Panc1 (cell line): ENCODE data around the gene SOWAHC. TPM values are rescaled to one million over a fixed set of nuclear protein-coding genes. Genes with fewer than 3 reads are reported as not detected.
A peak's percentile ranks its signal among the peaks of the same experiment; 100 is the strongest.

Experiments used
- ATAC-seq: fragments of 200-7000 bp; cut with Tn5 transposase; 2 replicates; pipeline ENCODE4 v1.9.1; 2020; ENCODE audit warnings: mild to moderate bottlenecking, moderate library complexity
- BruUV-seq: library from RNA; stranded (reverse); fragments of 400-500 nt; replicated peaks from 2 replicates; lab custom pipeline; 2021; lab: Mats Ljungman, UMichigan
- CTCF ChIA-PET: fragments of 300-600 bp; sonication (Branson Sonifier 250); formaldehyde crosslinking; loops from one replicate; lab custom pipeline; 2022; ENCODE audit warnings: antibody characterized with exemption; lab: Charles Lee
- POLR2A ChIA-PET: fragments of 300-600 bp; sonication (Branson Sonifier 250); formaldehyde crosslinking; loops from one replicate; lab custom pipeline; 2022; ENCODE audit warnings: antibody characterized with exemption; lab: Charles Lee
- DNase-seq: peaks from one replicate; pipeline ENCODE4 v3.0.0-alpha.2; 2010; ENCODE audit warnings: low read depth, low spot score
- H3K27ac ChIP-seq: 2 replicates; pipeline ENCODE4 v1.5.1; 2011; ENCODE audit warnings: mild to moderate bottlenecking, low read length, inconsistent platforms
- H3K27me3 ChIP-seq: fragments of 200-500 bp; sonication (Bioruptor generic); 2 replicates; pipeline ENCODE4 v1.6.0; 2014; ENCODE audit warnings: low read length, inconsistent platforms; ENCODE audit not compliant: control insufficient read depth, insufficient read depth
- H3K36me3 ChIP-seq: fragments of 200-500 bp; sonication (Bioruptor generic); 2 replicates; pipeline ENCODE4 v1.5.1; 2014; ENCODE audit warnings: inconsistent platforms, mild to moderate bottlenecking, low read length, moderate library complexity; ENCODE audit not compliant: control insufficient read depth, insufficient read depth
- H3K4me1 ChIP-seq: 2 replicates; pipeline ENCODE4 v1.5.1; 2011; ENCODE audit warnings: inconsistent platforms, mild to moderate bottlenecking, low read length, moderate library complexity; ENCODE audit not compliant: control insufficient read depth, insufficient read depth
- H3K4me3 ChIP-seq, 2 experiments: 2 replicates each; pipeline ENCODE4 v1.5.1; 2011 to 2012; ENCODE audit warnings: low read depth in 2 of 2, low read length in 2 of 2, mild to moderate bottlenecking in 2 of 2, inconsistent platforms in 1 of 2, moderate library complexity in 1 of 2
- H3K9me3 ChIP-seq: fragments of 200-500 bp; sonication (Bioruptor generic); 2 replicates; pipeline ENCODE4 v1.5.1; 2014; ENCODE audit warnings: low read depth, mild to moderate bottlenecking, inconsistent platforms, low read length, moderate library complexity; ENCODE audit not compliant: control insufficient read depth, insufficient read depth
- CTCF ChIP-seq: fragments of 450-650 bp; IDR thresholded peaks from 2 replicates; pipeline ENCODE4 v1.5.1; 2017; ENCODE audit warnings: mild to moderate bottlenecking
- POLR2AphosphoS5 ChIP-seq: IDR thresholded peaks from 2 replicates; pipeline ENCODE4 v1.6.1; 2012; ENCODE audit warnings: mild to moderate bottlenecking, low read depth, low read length, moderate library complexity
- SIN3A ChIP-seq: IDR thresholded peaks from 2 replicates; pipeline ENCODE4 v1.6.1; 2012; ENCODE audit warnings: low read depth, mild to moderate bottlenecking, low read length, moderate library complexity, borderline replicate concordance; ENCODE audit not compliant: insufficient read depth
- TCF7L2 ChIP-seq: IDR thresholded peaks from 2 replicates; pipeline ENCODE4 v1.6.1; 2011; ENCODE audit warnings: mild to moderate bottlenecking, low read depth, low read length, inconsistent platforms
- in situ Hi-C: cut with HindIII; loops from 2 replicates; pipeline ENCODE4 v1.10.0; 2016; ENCODE audit warnings: low sequenced_read_pairs, low pct_unique_long_range_greater_than_20kb
- intact Hi-C: fragments of 100-400 bp; cut with micrococcal nuclease; formaldehyde crosslinking; loops from one replicate; pipeline ENCODE4 v1.10.0; 2022; ENCODE audit not compliant: unreplicated experiment
- total RNA-seq: library from RNA; stranded (reverse); gene quantifications from one replicate; pipeline ENCODE4 v1.2.1, GENCODE V29; 2021; ENCODE audit not compliant: unreplicated experiment

Gene SOWAHC
- total RNA-seq, 1 experiment from 2014 or later = 23.4 TPM

DNA sequence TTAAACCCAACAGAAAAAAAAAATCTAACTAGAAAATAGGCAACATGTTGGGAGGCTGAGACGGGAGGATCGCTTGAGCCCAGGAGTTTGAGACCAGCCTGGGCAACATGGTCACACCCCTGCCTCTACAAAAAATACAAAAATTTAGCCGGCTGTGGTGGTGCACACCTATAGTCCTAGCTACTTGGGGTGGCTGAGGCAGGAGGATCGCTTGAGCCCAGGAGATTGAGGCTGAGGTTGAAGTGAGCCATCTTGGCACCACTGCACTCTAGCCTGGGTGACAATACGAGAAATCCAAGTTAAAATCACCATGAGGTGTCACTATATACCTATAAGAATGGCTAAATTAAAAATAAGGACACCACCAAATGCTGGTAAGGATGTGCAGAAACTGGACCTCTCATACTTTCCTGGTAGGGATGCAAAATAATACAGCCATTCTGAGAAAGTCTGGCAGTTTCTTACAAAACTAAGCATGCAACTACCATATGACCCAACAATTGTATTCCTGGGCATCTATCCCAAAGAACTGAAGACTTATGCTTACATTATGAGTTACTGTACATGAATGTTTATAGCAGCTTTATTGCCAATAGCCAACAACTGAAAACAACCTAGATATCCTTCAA is 2.6 kb upstream of the SOWAHC start:
- DNase-seq (no peak), ATAC-seq (no peak)
- Histone ChIP-seq H3K4me3 (peak overlapping the region; percentile 81 to 88), H3K9me3 (no peaks in the 10 kb centered on the region), H3K27ac (peak overlapping the region; percentile 98), H3K27me3 (no peaks in the 10 kb centered on the region), H3K4me1 (peaks cover 40% of the 10 kb centered on the region), H3K36me3 (peaks cover 3% of the 10 kb centered on the region)
- in situ Hi-C loops (no loop called here), intact Hi-C loops (loop anchor here (5.0 to 10.0 kb wide), 2 partner anchors 103 to 126 kb away; no protein-coding TSS in a partner anchor)
- CTCF ChIA-PET = no interaction called here
- POLR2A ChIA-PET = no interaction called here
- BruUV-seq = no TSS peak
- peak; percentile 22; the same call in 1 of the 2 replicates for TF ChIP-seq POLR2AphosphoS5
- TF ChIP-seq TCF7L2 = no peak

DNA sequence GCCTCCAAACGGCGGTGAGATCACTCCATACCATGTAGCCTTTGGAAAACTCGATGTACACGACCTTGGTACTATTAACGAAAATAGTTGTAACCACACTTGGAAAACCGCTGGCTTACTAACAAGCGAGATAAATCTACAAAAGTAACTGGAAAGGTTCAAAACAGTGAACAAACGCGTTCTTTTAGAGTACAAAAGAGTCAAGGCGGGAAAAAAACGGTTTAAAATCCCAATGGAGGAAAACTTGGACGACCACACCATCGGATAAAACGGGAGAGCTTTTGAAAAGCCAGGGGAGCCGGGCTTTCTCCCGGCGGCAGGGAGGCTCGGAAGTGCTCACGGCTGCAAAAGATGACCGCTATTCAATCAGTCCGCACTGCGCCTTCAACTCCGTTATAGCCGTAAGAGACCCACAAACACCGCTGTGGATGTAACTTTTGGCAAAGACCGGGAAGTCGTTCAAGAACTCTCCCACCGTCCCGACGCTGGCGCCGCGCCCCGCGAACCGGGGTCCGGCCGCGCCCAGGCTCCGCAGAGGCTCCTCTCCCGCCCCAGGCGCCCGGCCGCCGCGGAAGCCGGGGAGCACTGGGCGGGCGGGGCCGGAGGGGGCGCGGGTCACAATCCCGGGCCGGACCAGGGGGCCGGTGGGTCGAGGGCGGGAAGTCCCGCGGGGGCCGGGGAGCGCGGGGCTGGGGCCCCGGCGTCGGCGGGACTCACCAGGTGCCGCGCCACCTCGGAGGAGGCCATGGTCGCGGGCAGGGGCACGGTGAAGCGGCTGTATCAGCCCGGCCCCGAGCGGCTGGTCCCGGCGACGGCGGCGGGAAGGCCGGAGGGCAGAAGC is 863 bp upstream of the SOWAHC start:
- H3K9me3 ChIP-seq = no peaks in the 10 kb centered on the region
- intact Hi-C loops = loop anchor here (5.0 to 10.0 kb wide), 2 partner anchors 102 to 124 kb away; no protein-coding TSS in a partner anchor
- H3K36me3 ChIP-seq = peaks cover 3% of the 10 kb centered on the region
- H3K27me3 ChIP-seq = no peaks in the 10 kb centered on the region
- ChIA-PET CTCF (interaction anchor here (0.6 kb wide), 1 partner anchor 12 kb away, joined by 5 read pairs; no protein-coding TSS in a partner anchor), POLR2A (interaction anchor here (0.7 kb wide), 3 partner anchors 10 to 1673 kb away, joined by 3 to 4 read pairs (median 3); no protein-coding TSS in a partner anchor)
- H3K4me3 ChIP-seq = peak overlapping the region; percentile 81 to 88
- TF ChIP-seq CTCF = no peak
- TF ChIP-seq SIN3A = 0 out of 2 replicates have a peak, but pooled peaks have one; percentile 59
- peaks cover 34% of the 10 kb centered on the region for H3K4me1 ChIP-seq
- BruUV-seq = no TSS peak
- ATAC-seq = peak; percentile 45
- DNase-seq = no peak
- in situ Hi-C loops = no loop called here
- peak overlapping the region; percentile 98 for H3K27ac ChIP-seq

DNA sequence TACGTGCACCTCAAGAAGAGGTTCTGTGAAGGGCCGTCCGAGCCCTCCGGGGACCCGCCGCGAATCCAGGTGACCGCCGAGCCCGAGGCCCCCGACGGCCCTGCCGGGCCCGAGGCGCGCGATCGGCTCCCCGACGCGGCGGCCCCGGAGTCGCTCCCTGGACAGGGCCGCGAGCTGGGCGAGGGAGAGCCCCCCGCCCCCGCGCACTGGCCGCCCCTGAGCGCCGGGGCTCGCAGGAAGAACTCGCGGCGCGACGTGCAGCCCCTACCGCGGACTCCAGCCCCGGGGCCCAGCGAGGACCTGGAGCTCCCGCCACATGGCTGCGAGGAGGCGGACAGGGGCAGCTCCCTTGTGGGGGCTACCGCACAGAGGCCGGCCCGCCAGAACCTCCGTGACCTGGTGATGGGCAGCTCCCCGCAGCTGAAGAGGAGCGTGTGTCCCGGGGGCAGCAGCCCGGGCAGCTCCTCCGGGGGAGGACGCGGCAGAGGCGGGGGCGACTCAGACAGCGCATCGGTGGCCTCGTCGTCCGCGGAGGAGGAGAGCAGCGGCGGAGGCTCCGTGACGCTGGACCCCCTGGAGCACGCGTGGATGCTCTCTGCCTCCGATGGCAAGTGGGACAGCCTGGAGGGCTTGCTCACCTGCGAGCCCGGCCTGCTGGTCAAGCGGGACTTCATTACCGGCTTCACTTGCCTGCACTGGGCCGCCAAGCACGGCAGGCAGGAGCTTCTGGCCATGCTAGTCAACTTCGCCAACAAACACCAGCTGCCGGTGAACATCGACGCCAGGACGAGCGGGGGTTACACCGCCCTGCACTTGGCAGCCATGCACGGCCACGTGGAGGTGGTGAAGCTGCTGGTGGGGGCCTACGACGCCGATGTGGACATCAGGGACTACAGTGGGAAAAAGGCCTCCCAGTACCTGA is 812 bp downstream of the SOWAHC start:
- peak; percentile 4 for ATAC-seq

More for the DNA sequence above, 812 bp downstream of the SOWAHC start:
- Histone ChIP-seq H3K4me3 (peak overlapping the region; percentile 69 to 88), H3K36me3 (peaks cover 3% of the 10 kb centered on the region), H3K27ac (peak overlapping the region; percentile 91), H3K9me3 (no peaks in the 10 kb centered on the region), H3K27me3 (no peaks in the 10 kb centered on the region), H3K4me1 (peaks cover 23% of the 10 kb centered on the region; the same call in 1 of the 2 replicates)
- ChIA-PET CTCF (no interaction called here), POLR2A (interaction anchor here (0.6 to 1.0 kb wide), 3 partner anchors 14 to 90 kb away, joined by 3 to 6 read pairs (median 5); no protein-coding TSS in a partner anchor)
- in situ Hi-C loops = no loop called here
- intact Hi-C loops = loop anchor here (5.0 to 10.0 kb wide), 3 partner anchors 47 to 122 kb away; no protein-coding TSS in a partner anchor
- no TSS peak for BruUV-seq
- no peak for TF ChIP-seq POLR2AphosphoS5
- peak; percentile 26; the same call in 1 of the 2 replicates for TF ChIP-seq SIN3A
- no peak for DNase-seq
